Heart right ventricle (tissue), 16 donors: ENCODE data around the gene RAMAC. TPM values are rescaled to one million over a fixed set of nuclear protein-coding genes. Genes with fewer than 3 reads are reported as not detected.
A peak's percentile ranks its signal among the peaks of the same experiment; 100 is the strongest.
"Not testable (repeated sequence)": the region's sequence is repeated elsewhere in the genome, so short reads cannot be mapped to it uniquely, and the experiment has no call there.

Experiments
- ATAC-seq, 8 donors: fragments of 200-7000 bp; cut with Tn5 transposase; one replicate each; pipeline ENCODE4 v1.9.1; 2020; ENCODE audit warnings: mild to moderate bottlenecking in 8 of 8, moderate library complexity in 8 of 8, moderate number of reproducible peaks in 1 of 8
- DNase-seq, 2 donors: peaks; one replicate each; pipeline ENCODE4 v3.0.0-alpha.2; 2020
- H3K27ac ChIP-seq, 10 donors: fragments of 200-600 bp; sonication (generic) in 2 of 10; one replicate each; pipeline versions ENCODE4 v1.5.0 to v1.8.0; 2020 to 2022; ENCODE audit warnings: mild to moderate bottlenecking in 3 of 10
- H3K27me3 ChIP-seq, 7 donors: fragments of 200-600 bp; one replicate each; pipeline ENCODE4 v1.8.0; 2021 to 2022; ENCODE audit warnings: mild to moderate bottlenecking in 2 of 7
- H3K36me3 ChIP-seq, 9 donors: fragments of 200-600 bp; sonication (generic) in 1 of 9; one replicate each; pipeline versions ENCODE4 v1.5.0 to v1.8.0; 2020 to 2022; ENCODE audit warnings: mild to moderate bottlenecking in 2 of 9
- H3K4me1 ChIP-seq, 9 donors: fragments of 200-600 bp; sonication (generic) in 1 of 9; one replicate each; pipeline versions ENCODE4 v1.5.0 to v1.8.0; 2020 to 2022; ENCODE audit warnings: mild to moderate bottlenecking in 4 of 9
- H3K4me3 ChIP-seq, 10 donors: fragments of 200-600 bp; sonication (generic) in 2 of 10; one replicate each; pipeline versions ENCODE4 v1.5.0 to v1.8.0; 2020 to 2022; ENCODE audit warnings: mild to moderate bottlenecking in 7 of 10, moderate library complexity in 2 of 10
- H3K9me3 ChIP-seq, 11 donors: fragments of 200-600 bp in 10 of 11; sonication (generic) in 2 of 11; one replicate each; pipeline versions ENCODE4 v1.5.0 to v1.8.0; 2013 to 2022; ENCODE audit warnings: mild to moderate bottlenecking in 2 of 11, control low read depth in 1 of 11, moderate library complexity in 1 of 11
- CTCF ChIP-seq, 9 donors: fragments of 200-600 bp; sonication (generic) in 2 of 9; IDR thresholded peaks; one replicate each; pipeline versions ENCODE4 v1.5.0 to v1.8.0; 2021 to 2022; ENCODE audit warnings: antibody characterized with exemption in 9 of 9, mild to moderate bottlenecking in 5 of 9, moderate library complexity in 1 of 9
- WGBS, 2 donors: extraction: QIAGEN DNeasy Blood & Tissue Kit; methylation state at CpG; one replicate each; pipeline ENCODE4 v1.1.7; 2013; ENCODE audit warnings: inconsistent platforms in 1 of 2; 5-methylcytosine and 5-hydroxymethylcytosine counted together
- intact Hi-C, 10 donors: fragments of 100-400 bp; cut with DNase I; formaldehyde crosslinking; loops; one replicate each; pipeline versions ENCODE4 v1.11.1 to v1.14.2; 2022
- long read RNA-seq, 3 donors: library from polyadenylated mRNA; unstranded; transcript quantifications; one replicate each; pipeline ENCODE4 v2.0.0, GENCODE V29; 2020 to 2021
- polyA plus RNA-seq, 2 donors: library from polyadenylated mRNA; stranded (reverse); fragments of 200-250 nt; gene quantifications; one replicate each; pipeline ENCODE4 v1.2.3, GENCODE V29; 2013
- total RNA-seq, 10 donors: library from RNA; stranded (reverse); fragmentation: NEBNext Ultra II Directional in 3 of 10; extraction: Animal tissue kit (Norgen Biotek cat#: 25700) in 3 of 10; gene quantifications; one replicate each; pipeline versions ENCODE4 v1.2.1 to v1.2.4, GENCODE V29; 2021 to 2023
- donor health status: Arrhythmogenic right ventricular cardiomyopathy.
- donor health status: ischemic (EF 13 %, LVEDD 7.1; RV severe dilation, severe dysfunction).
- donor health status: healthy with polysubstance abuse.
- donor health status: DM: no; HTN: yes; CAD: no.
- donor health status: DM: no; HTN: no; CAD: no.
- donor health status: ischemic (EF 25% LVEDD 6.9; RV normal size, moderate dysfunction).
- donor health status: ischemic (EF 25% LVEDD 5.7; RV mildly dilated, moderate dysfunction).
- donor health status: healthy.
- donor health status: DM: yes; HTN: yes; CAD: no.
- donor health status: Ischemic cardiomyopathy.
- donor health status: ischemic (EF 35%, LVEDD 5.7; RV mildly dilated, moderate dysfunction).
- donor health status: nonischemic (EF 11% LVEDD 7.7; RV severe dilation, severe dysfunction).
- donor health status: DM: yes; HTN: yes; CAD: no.
- donor health status: PGD.
- donor health status: ischemic (EF 29% LVEDD 5.4; RV normal size, mild dysfunction).
- donor health status: nonischemic (EF 23%, LVEDD 6.1; RV moderate dilation, normal function).

RAMAC gene
- total RNA-seq (10 to 100 TPM; 12.4 to 17.8 (median 14.4) TPM), polyA plus RNA-seq (10 to 100 TPM; 11.8 to 20.4 TPM)
- long read RNA-seq, donor 1, transcript RAMAC-201 (4 exons, 1,568 nt), result major isoform, 13 of 15 reads
- long read RNA-seq, donor 1, partial matches to known transcripts, result 0 of 15 reads
- long read RNA-seq, donor 1, other reads (novel, unspliced or antisense), result 2 of 15 reads
- long read RNA-seq, donor 2, transcript RAMAC-201 (4 exons, 1,568 nt), result major isoform, 14 of 15 reads
- long read RNA-seq, donor 2, partial matches to known transcripts, result 0 of 15 reads
- long read RNA-seq, donor 2, other reads (novel, unspliced or antisense), result 1 of 15 reads
- long read RNA-seq, donor 3, transcript RAMAC-201 (4 exons, 1,568 nt), result major isoform, 16 of 19 reads
- long read RNA-seq, donor 3, partial matches to known transcripts, result 0 of 19 reads
- long read RNA-seq, donor 3, other reads (novel, unspliced or antisense), result 3 of 19 reads

DNA sequence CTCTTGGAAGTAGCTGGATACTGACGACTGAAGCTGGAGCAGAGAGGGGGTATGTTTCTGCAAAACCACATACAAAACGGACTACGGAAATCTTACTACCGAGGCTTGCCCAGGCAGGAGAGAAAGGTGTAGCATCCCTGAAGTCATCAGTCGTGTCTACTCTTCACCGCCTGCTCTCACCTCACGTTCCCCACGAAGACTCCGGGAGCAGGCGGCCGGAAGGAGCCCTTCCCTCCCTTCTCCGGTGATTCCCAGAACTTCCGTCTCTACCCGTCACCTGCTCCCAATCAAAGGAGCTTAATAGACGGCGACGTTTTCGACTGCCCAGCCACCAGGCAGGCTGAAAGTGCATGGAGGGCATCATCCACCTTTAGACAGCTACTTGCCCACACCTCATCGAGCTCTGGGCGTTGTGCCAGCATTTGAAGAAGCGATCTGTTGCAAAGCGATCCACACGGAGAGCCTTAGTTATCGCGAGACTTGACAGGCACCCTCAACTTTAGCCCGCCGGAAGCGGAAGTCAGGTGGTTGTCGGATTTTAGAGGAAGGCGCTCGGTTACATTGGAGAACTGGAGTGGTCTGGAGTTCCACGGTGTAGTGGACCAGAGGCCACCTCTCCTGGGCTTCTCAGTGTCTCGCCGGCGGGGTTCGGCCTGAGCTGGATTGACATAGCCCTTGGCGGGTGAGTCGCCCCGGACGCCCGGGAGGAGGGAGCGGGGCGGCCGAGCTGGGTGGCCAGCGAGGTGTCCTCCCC is at the start of gene RAMAC:
Gene RAMAC (plus strand): TSS at position 523 of the 754 bp plus-strand sequence. CDS start 2,809 bp downstream, outside the sequence.
- Histone ChIP-seq H3K4me3 (peak within 1 kb of the TSS; percentile 65 to 95 (median 76)), H3K9me3 (no peaks in the 10 kb centered on the region), H3K27ac (peak within 1 kb of the TSS; percentile 10 to 91 (median 75)), H3K4me1 (peaks cover 3 to 21% (median 15%) of the 10 kb centered on the region in 9 donors), H3K36me3 (peaks cover 0 to 35% (median 16%) of the 10 kb centered on the region in 9 donors), H3K27me3 (no peaks in the 10 kb centered on the region)
- no peak for TF ChIP-seq CTCF (IDR thresholded peaks at IDR 0.05)
- WGBS, 2 donors, result 2% methylated on average over 45 of the region's 45 CpGs
- intact Hi-C loops, result loop anchor here in 6 of 10 donors (1.0 to 10.0 kb wide), 6 partner anchors 25 to 1831 kb away; partner anchors contain the start of genes C15orf40 (in 1 of the 6), FSD2 (in 1 of the 6) and WHAMM (in 1 of the 6)
- ATAC-seq (peak; percentile 97 to 99 (median 98)), DNase-seq (peak; percentile 85 to 95)

DNA sequence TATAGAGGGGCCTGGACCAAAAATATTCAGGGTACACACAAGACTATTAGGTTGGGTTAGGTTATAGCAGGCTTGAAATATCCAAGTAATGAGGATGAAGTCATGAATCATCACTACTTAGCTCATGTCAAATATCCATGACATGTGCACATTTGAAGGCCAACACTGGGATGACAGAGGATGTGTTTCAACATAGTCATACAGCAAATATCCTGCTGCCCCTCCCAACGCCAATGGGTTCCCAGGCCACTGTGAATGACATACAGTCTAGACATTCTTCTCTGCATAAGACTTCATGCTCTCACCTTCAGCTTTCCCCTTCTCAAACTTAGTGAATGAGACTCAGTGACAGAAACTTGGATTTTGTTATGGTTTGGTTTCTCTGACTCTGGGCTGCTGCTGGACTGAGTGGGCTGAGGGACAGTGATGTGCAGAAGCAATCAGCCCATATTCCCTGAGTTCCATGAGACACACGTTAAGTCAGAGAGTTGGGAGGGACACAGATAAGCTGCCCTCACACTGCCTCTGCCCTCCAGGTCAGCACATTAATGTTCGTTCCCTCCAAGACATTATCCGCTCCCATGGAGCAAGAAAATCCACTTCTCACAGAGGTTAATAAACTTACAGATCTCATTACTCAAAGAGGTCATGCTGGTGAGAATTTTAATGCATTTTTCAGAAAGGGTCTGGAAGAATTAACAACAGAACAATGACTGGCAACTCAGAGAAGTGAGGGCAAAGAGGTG is 48.9 kb upstream of the RAMAC start:
- ATAC-seq, result no peak
- TF ChIP-seq CTCF (IDR thresholded peaks at IDR 0.05), result no peak
- DNase-seq, result no peak
- Histone ChIP-seq H3K4me3 (no peak overlapping the region), H3K4me1 (peaks cover 0 to 4% (median 0%) of the 10 kb centered on the region in 9 donors), H3K36me3 (no peaks in the 10 kb centered on the region), H3K27me3 (no peaks in the 10 kb centered on the region), H3K9me3 (no peaks in the 10 kb centered on the region), H3K27ac (no peak overlapping the region)
- intact Hi-C loops, result no loop called here
- 62 to 69% methylated on average over 4 of the region's 4 CpGs for WGBS, 2 donors

DNA sequence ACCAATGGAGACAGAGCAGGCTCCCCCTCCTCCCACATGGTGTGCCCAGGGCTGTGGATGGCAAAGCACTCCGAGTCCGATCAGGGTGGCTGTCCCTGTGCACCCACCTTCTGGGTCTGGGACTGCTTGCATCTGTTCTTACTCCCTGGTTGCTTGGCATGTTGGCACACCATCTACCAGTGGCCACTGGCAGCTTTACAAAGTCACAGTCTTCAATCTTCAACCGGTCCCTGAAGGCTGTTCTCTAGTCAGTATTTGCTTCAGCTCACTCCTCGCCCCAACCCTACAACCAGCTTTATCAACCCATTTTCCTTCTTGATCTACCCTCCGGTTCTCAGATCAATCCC is 48.3 kb upstream of the RAMAC start:
- no peak for TF ChIP-seq CTCF (IDR thresholded peaks at IDR 0.05)
- Histone ChIP-seq H3K9me3 (no peaks in the 10 kb centered on the region), H3K4me3 (no peak overlapping the region), H3K27ac (no peak overlapping the region), H3K4me1 (peaks cover 0 to 4% (median 0%) of the 10 kb centered on the region in 9 donors), H3K36me3 (no peaks in the 10 kb centered on the region), H3K27me3 (no peaks in the 10 kb centered on the region)
- intact Hi-C loops, result no loop called here
- 85 to 88% methylated on average over 5 of the region's 5 CpGs for WGBS, 2 donors
- DNase-seq, result no peak
- no peak for ATAC-seq

DNA sequence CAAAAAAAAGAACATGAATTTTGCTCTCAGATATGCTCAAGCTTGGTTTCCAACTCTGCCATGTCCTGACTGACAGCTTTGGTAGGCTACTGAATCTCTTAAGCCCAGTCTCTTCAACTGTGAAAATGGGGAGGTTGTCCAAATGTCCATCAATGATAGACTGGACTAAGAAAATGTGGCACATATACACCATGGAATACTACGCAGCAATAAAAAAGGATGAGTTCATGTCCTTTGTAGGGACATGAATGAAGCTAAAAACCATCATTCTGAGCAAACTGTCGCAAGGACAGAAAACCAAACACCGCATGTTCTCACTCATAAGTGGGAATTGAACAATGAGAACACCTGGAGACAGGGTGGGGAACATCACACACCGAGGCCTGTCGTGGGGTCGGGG is 46.3 kb upstream of the RAMAC start:
- H3K27me3 ChIP-seq, H3K4me3 ChIP-seq, intact Hi-C loops, H3K27ac ChIP-seq, H3K36me3 ChIP-seq, H3K4me1 ChIP-seq, H3K9me3 ChIP-seq, ATAC-seq, DNase-seq: not testable (repeated sequence)
- WGBS, 2 donors, result 96% methylated on average over 6 of the region's 6 CpGs
